HL-60 (cell line): ENCODE data around the gene PTPRM.

Source experiments
- DNase-seq, 2 experiments: peaks; one replicate each; pipeline ENCODE4 v3.0.0-alpha.2; 2010 to 2020; ENCODE audit warnings: low read depth in 1 of 2, low spot score in 1 of 2
- H3K27ac ChIP-seq: fragments of 250-450 bp; sonication (Bioruptor Pico); replicated peaks from 2 replicates; pipeline ENCODE4 v1.5.1; 2020; ENCODE audit warnings: mild to moderate bottlenecking, moderate library complexity
- H3K27me3 ChIP-seq: fragments of 250-450 bp; sonication (Bioruptor Pico); 2 replicates; pipeline ENCODE4 v1.5.1; 2021; ENCODE audit warnings: mild to moderate bottlenecking, moderate library complexity; ENCODE audit not compliant: insufficient read depth, poor library complexity, severe bottlenecking
- H3K4me3 ChIP-seq: replicated peaks from 2 replicates; pipeline ENCODE4 v1.5.1; 2011; ENCODE audit warnings: mild to moderate bottlenecking, control low read depth, low read length; ENCODE audit not compliant: insufficient read depth
- CTCF ChIP-seq: IDR thresholded peaks from one replicate; pipeline ENCODE4 v1.5.1; 2011; ENCODE audit warnings: low read length, control low read depth, inconsistent platforms; ENCODE audit not compliant: insufficient read depth
- GABPA ChIP-seq: IDR thresholded peaks from 2 replicates; pipeline ENCODE4 v1.6.1; 2012; ENCODE audit warnings: low read depth
- POLR2AphosphoS5 ChIP-seq: IDR thresholded peaks from 2 replicates; pipeline ENCODE4 v1.6.1; 2012; ENCODE audit warnings: low read depth
- SPI1 ChIP-seq: IDR thresholded peaks from 2 replicates; pipeline ENCODE4 v1.6.1; 2012; ENCODE audit warnings: low read depth, mild to moderate bottlenecking, borderline replicate concordance
- TF ChIP-seq, protein P1 (sequence below): IDR thresholded peaks from 2 replicates; pipeline ENCODE4 v1.6.1; 2012; ENCODE audit warnings: low read depth; ENCODE audit not compliant: insufficient replicate concordance

The PTPRM gene

DNA sequence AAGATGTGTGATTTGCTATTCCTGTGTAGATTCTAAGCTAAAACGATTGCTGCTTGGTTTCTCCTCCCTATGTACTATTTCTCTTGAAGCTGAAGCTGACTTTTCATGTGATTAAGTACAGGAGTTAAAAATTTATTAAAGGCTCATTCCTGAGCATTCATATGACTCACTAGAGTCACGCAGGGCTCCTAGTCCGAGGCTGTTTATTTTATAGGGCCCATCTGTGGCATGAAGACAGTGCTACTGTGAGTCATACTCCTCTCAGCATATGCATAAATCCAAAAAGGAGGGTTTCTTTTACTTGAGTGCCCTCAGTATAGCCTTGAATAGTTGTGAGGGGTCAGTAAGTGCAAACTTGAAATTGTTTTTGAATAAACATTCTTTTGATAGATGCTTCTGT lies 378.8 kb downstream of the PTPRM start:
- no peaks in the 10 kb centered on the region for H3K27me3 ChIP-seq
- DNase-seq = no peak
- H3K27ac ChIP-seq = no peak overlapping the region
- H3K4me3 ChIP-seq = no peak overlapping the region
- TF ChIP-seq, protein P1, sequence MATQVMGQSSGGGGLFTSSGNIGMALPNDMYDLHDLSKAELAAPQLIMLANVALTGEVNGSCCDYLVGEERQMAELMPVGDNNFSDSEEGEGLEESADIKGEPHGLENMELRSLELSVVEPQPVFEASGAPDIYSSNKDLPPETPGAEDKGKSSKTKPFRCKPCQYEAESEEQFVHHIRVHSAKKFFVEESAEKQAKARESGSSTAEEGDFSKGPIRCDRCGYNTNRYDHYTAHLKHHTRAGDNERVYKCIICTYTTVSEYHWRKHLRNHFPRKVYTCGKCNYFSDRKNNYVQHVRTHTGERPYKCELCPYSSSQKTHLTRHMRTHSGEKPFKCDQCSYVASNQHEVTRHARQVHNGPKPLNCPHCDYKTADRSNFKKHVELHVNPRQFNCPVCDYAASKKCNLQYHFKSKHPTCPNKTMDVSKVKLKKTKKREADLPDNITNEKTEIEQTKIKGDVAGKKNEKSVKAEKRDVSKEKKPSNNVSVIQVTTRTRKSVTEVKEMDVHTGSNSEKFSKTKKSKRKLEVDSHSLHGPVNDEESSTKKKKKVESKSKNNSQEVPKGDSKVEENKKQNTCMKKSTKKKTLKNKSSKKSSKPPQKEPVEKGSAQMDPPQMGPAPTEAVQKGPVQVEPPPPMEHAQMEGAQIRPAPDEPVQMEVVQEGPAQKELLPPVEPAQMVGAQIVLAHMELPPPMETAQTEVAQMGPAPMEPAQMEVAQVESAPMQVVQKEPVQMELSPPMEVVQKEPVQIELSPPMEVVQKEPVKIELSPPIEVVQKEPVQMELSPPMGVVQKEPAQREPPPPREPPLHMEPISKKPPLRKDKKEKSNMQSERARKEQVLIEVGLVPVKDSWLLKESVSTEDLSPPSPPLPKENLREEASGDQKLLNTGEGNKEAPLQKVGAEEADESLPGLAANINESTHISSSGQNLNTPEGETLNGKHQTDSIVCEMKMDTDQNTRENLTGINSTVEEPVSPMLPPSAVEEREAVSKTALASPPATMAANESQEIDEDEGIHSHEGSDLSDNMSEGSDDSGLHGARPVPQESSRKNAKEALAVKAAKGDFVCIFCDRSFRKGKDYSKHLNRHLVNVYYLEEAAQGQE = no peak
- TF ChIP-seq SPI1 (no peak), GABPA (no peak), CTCF (no peak), POLR2AphosphoS5 (no peak)

- H3K4me3 ChIP-seq = no peak overlapping the region
- TF ChIP-seq CTCF (no peak), GABPA (no peak), SPI1 (no peak), POLR2AphosphoS5 (no peak)
- TF ChIP-seq, protein P1 = no peak
- no peaks in the 10 kb centered on the region for H3K27me3 ChIP-seq
- no peak for DNase-seq
- no peak overlapping the region for H3K27ac ChIP-seq
These were observed 379.7 kb downstream of the PTPRM start for GRCh38 chr18:7946734-7947377.

GRCh38 chr18:7950380-7951136 lies 383.4 kb downstream of the PTPRM start:
- no peak overlapping the region for H3K4me3 ChIP-seq
- no peaks in the 10 kb centered on the region for H3K27me3 ChIP-seq
- no peak for TF ChIP-seq CTCF
- TF ChIP-seq GABPA = no peak
- no peak for TF ChIP-seq POLR2AphosphoS5
- TF ChIP-seq, protein P1 = no peak
- TF ChIP-seq SPI1 = no peak
- no peak overlapping the region for H3K27ac ChIP-seq
- no peak for DNase-seq
